ENCODE measurements around the gene C19orf12. TPM values are rescaled to one million over a fixed set of nuclear protein-coding genes. Genes with fewer than 3 reads are reported as not detected.

The C19orf12 gene
- total RNA-seq, 1 experiment from 2014 or later = 10.0 TPM

- intact Hi-C loops (cut with micrococcal nuclease) = no loop called here
- BruUV-seq (replicated peaks) = no TSS peak
- DNase-seq (ENCODE audit: low read depth, low spot score) (no peak), ATAC-seq (no peak)
- H3K27me3 ChIP-seq (ENCODE audit: insufficient read depth, low read length) = no peaks in the 10 kb centered on the region
- H3K27ac ChIP-seq (ENCODE audit: low read depth, low read length) = no peak overlapping the region
- TF ChIP-seq YY1 (IDR thresholded peaks at IDR 0.05; ENCODE audit: extremely low read depth, insufficient replicate concordance, low read depth, low read length) = no peak
- TF ChIP-seq EZH2phosphoT487 (IDR thresholded peaks at IDR 0.05; ENCODE audit: borderline replicate concordance) = no peak
- TF ChIP-seq SP1 (IDR thresholded peaks at IDR 0.05; ENCODE audit: low read depth) = no peak
- TF ChIP-seq SIN3A (IDR thresholded peaks at IDR 0.05; ENCODE audit: low read depth) = no peak
- no peak for TF ChIP-seq CEBPB (IDR thresholded peaks at IDR 0.05; ENCODE audit: low read depth)
- no peak for TF ChIP-seq ZFX (IDR thresholded peaks at IDR 0.05)
- no peak for TF ChIP-seq CBX3 (IDR thresholded peaks at IDR 0.05; ENCODE audit: low read depth)
- TF ChIP-seq, protein P1, sequence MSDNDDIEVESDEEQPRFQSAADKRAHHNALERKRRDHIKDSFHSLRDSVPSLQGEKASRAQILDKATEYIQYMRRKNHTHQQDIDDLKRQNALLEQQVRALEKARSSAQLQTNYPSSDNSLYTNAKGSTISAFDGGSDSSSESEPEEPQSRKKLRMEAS (IDR thresholded peaks at IDR 0.05) = no peak
- TF ChIP-seq ZBTB33 (IDR thresholded peaks at IDR 0.05; ENCODE audit: extremely low read depth, insufficient replicate concordance, low read length) = no peak
- TF ChIP-seq ATF3 (IDR thresholded peaks at IDR 0.05) = no peak
- no peak for TF ChIP-seq RAD21 (IDR thresholded peaks at IDR 0.05; ENCODE audit: low read depth)
- TF ChIP-seq EZH2 (IDR thresholded peaks at IDR 0.05) = no peak
- TF ChIP-seq EGR1 (IDR thresholded peaks at IDR 0.05; ENCODE audit: low read depth) = no peak
- H3K4me2 ChIP-seq (ENCODE audit: low read length) = no peak overlapping the region
- no peaks in the 10 kb centered on the region for H4K20me1 ChIP-seq (ENCODE audit: insufficient read depth)
- no peaks in the 10 kb centered on the region for H3K9me2 ChIP-seq (ENCODE audit: insufficient read depth)
- no peaks in the 10 kb centered on the region for H3K9me3 ChIP-seq (ENCODE audit: control insufficient read depth in 1 of 2, insufficient read depth in 1 of 2, low read depth in 1 of 2, low read length in 2 of 2)
- no peak overlapping the region for H3K4me3 ChIP-seq (replicated peaks in 1 of 2; ENCODE audit: low read depth in 1 of 2, low read length in 2 of 2)
- ChIA-PET CTCF (no interaction called here), RAD21 (ENCODE audit: low non-redundant PET in 1 of 2, low total read pairs in 2 of 2, uncharacterized antibody in 2 of 2, unreplicated experiment in 2 of 2) (no interaction called here), POLR2A (no interaction called here)
- H3K4me1 ChIP-seq (ENCODE audit: control insufficient read depth in 1 of 2, insufficient read depth in 2 of 2, low read length in 2 of 2) = peaks cover 0 to 2% of the 10 kb centered on the region in 2 experiments; a peak in 1 of 4 replicates
- no peak overlapping the region for H3K9ac ChIP-seq (ENCODE audit: low read length)
- no peak overlapping the region for H2AFZ ChIP-seq (ENCODE audit: low read depth, low read length, poor library complexity, severe bottlenecking)
- H3K36me3 ChIP-seq (ENCODE audit: control insufficient read depth in 1 of 2, insufficient read depth in 2 of 2, low read length in 2 of 2) = no peaks in the 10 kb centered on the region
- H3K79me2 ChIP-seq (ENCODE audit: insufficient read depth, low read length) = no peaks in the 10 kb centered on the region
Measured at GRCh38 chr19:29682236-29682895, 32.7 kb downstream of the C19orf12 start.

All from HCT116 (cell line).